Endothelial cell of umbilical vein (primary cell): ENCODE measurements around the gene XRN2. TPM values are rescaled to one million over a fixed set of nuclear protein-coding genes. Genes with fewer than 3 reads are reported as not detected.

Source experiments
- BruUV-seq: library from RNA; stranded (reverse); fragments of 400-500 nt; replicated peaks from 2 replicates; lab custom pipeline; 2021; lab: Mats Ljungman, UMichigan
- CTCF ChIA-PET: fragments of 300-600, 350-600 bp; sonication (Branson Sonifier 250); formaldehyde crosslinking; loops from one replicate; lab custom pipeline; 2021; ENCODE audit warnings: antibody characterized with exemption, inconsistent platforms; lab: Charles Lee
- POLR2A ChIA-PET: fragments of 300-600, 350-600 bp; sonication (Branson Sonifier 250); formaldehyde crosslinking; loops from one replicate; lab custom pipeline; 2021; ENCODE audit warnings: antibody characterized with exemption, inconsistent platforms; lab: Charles Lee
- DNase-seq: peaks from one replicate; pipeline ENCODE4 v3.0.0-alpha.2; 2011; ENCODE audit warnings: low read depth, low spot score
- FAIRE-seq: peaks from 2 replicates; lab custom pipeline; 2011; peaks lifted over from hg19 to GRCh38; lab: Jason Lieb, UNC
- H2AFZ ChIP-seq: 2 replicates; pipeline ENCODE4 v1.6.0; 2012; ENCODE audit warnings: low read depth, low read length, control low read depth, inconsistent platforms
- H3K27ac ChIP-seq: 2 replicates; pipeline ENCODE4 v1.5.1; 2011; ENCODE audit warnings: low read depth, mild to moderate bottlenecking, control low read depth, low read length, moderate library complexity; ENCODE audit not compliant: insufficient read depth
- H3K27me3 ChIP-seq, 2 experiments: 2 replicates each; pipeline versions ENCODE4 v1.6.0 to v1.6.1; 2011; ENCODE audit warnings: low read length in 2 of 2, mixed read lengths in 1 of 2; ENCODE audit not compliant: control insufficient read depth in 2 of 2, insufficient read depth in 2 of 2
- H3K36me3 ChIP-seq, 2 experiments: 2 replicates in 1 of 2; 3 replicates in 1 of 2; pipeline ENCODE4 v1.5.1; 2011; ENCODE audit warnings: low read length in 2 of 2, mild to moderate bottlenecking in 1 of 2, moderate library complexity in 1 of 2; ENCODE audit not compliant: control insufficient read depth in 2 of 2, insufficient read depth in 2 of 2; ENCODE audit errors: extremely low read depth in 1 of 2
- H3K4me1 ChIP-seq: 3 replicates; pipeline ENCODE4 v1.5.1; 2011; ENCODE audit warnings: mild to moderate bottlenecking, low read length; ENCODE audit not compliant: control insufficient read depth, insufficient read depth; ENCODE audit errors: extremely low read depth
- H3K4me2 ChIP-seq: 2 replicates; pipeline ENCODE4 v1.6.1; 2011; ENCODE audit warnings: low read length, control low read depth, mixed read lengths; ENCODE audit not compliant: insufficient read depth
- H3K4me3 ChIP-seq, 3 experiments: fragments of 200-600 bp in 1 of 3; sonication (generic), shearing (Covaris generic) in 1 of 3; replicated peaks in 1 of 3; 2 replicates each; pipeline ENCODE4 v1.5.1; 2011 to 2016; ENCODE audit warnings: control low read depth in 3 of 3, low read length in 3 of 3, mild to moderate bottlenecking in 2 of 3, inconsistent platforms in 1 of 3, low read depth in 1 of 3, moderate library complexity in 1 of 3; ENCODE audit not compliant: insufficient read depth in 1 of 3
- H3K79me2 ChIP-seq: 2 replicates; pipeline ENCODE4 v1.6.0; 2012; ENCODE audit warnings: low read length, inconsistent platforms; ENCODE audit not compliant: control insufficient read depth, insufficient read depth
- H3K9ac ChIP-seq: replicated peaks from 2 replicates; pipeline ENCODE3; 2011; ENCODE audit warnings: low read length, control low read depth; ENCODE audit not compliant: insufficient read depth; ENCODE audit errors: extremely low read depth
- H3K9me1 ChIP-seq: replicated peaks from 3 replicates; pipeline ENCODE4 v1.6.0; 2011; ENCODE audit warnings: mild to moderate bottlenecking, low read length; ENCODE audit not compliant: control insufficient read depth, insufficient read depth; ENCODE audit errors: extremely low read depth
- H3K9me3 ChIP-seq: replicated peaks from 2 replicates; pipeline ENCODE4 v1.5.1; 2012; ENCODE audit warnings: low read length, inconsistent platforms; ENCODE audit not compliant: control insufficient read depth, insufficient read depth
- H4K20me1 ChIP-seq: replicated peaks from 2 replicates; pipeline ENCODE3; 2011; ENCODE audit warnings: mild to moderate bottlenecking, low read length; ENCODE audit not compliant: control insufficient read depth, insufficient read depth; ENCODE audit errors: extremely low read depth
- EZH2 ChIP-seq: IDR thresholded peaks from 2 replicates; pipeline ENCODE4 v1.6.1; 2012; ENCODE audit warnings: borderline replicate concordance, low read depth, mild to moderate bottlenecking, moderate library complexity, low read length, inconsistent platforms; ENCODE audit not compliant: severe bottlenecking
- FOS ChIP-seq: IDR thresholded peaks from 2 replicates; pipeline ENCODE4 v1.6.1; 2011; ENCODE audit warnings: mild to moderate bottlenecking, low read length, moderate library complexity, borderline replicate concordance; ENCODE audit not compliant: insufficient read depth
- GATA2 ChIP-seq: IDR thresholded peaks from 2 replicates; pipeline ENCODE4 v1.7.0; 2011; ENCODE audit warnings: low read depth, mild to moderate bottlenecking, moderate library complexity, mixed read lengths, low read length; ENCODE audit not compliant: insufficient read length, insufficient read depth
- JUN ChIP-seq: IDR thresholded peaks from 2 replicates; pipeline ENCODE4 v1.6.1; 2011; ENCODE audit warnings: borderline replicate concordance, low read depth; ENCODE audit not compliant: insufficient read length, insufficient read depth
- MYC ChIP-seq: IDR thresholded peaks from one replicate; pipeline ENCODE4 v1.6.1; 2011; ENCODE audit warnings: mild to moderate bottlenecking, low read depth, low read length
- POLR2A ChIP-seq: IDR thresholded peaks from 2 replicates; pipeline ENCODE4 v1.6.1; 2012; ENCODE audit warnings: low read depth, mild to moderate bottlenecking, control low read depth, low read length
- POLR2AphosphoS5 ChIP-seq: IDR thresholded peaks from 2 replicates; pipeline ENCODE4 v1.6.1; 2012; ENCODE audit warnings: low read depth, mild to moderate bottlenecking, control low read depth, low read length, moderate library complexity; ENCODE audit not compliant: insufficient read depth
- dilution Hi-C: fragments of 300-500 bp; cut with MboI; formaldehyde crosslinking; loops from one replicate; pipeline ENCODE4 v1.15.0; 2019; ENCODE audit warnings: low sequenced_read_pairs; ENCODE audit not compliant: extremely low pct_ligation_motif_present
- intact Hi-C: fragments of 100-400 bp; cut with micrococcal nuclease; formaldehyde crosslinking; loops from one replicate; pipeline ENCODE4 v1.10.0; 2022
- polyA plus RNA-seq, 4 experiments: library from polyadenylated mRNA; depleted of rRNA in 3 of 4; stranded (reverse) in 3 of 4; unstranded in 1 of 4; fragments of >200 nt; gene quantifications; 2 replicates each; pipeline versions ENCODE4 v1.2.1 to v1.2.3, GENCODE V29; 2011 to 2012; ENCODE audit warnings: missing spikeins in 1 of 4
- total RNA-seq: library from RNA; stranded (reverse); gene quantifications from 2 replicates; pipeline ENCODE4 v1.2.3, GENCODE V29; 2021
- TF ChIP-seq, protein P1 (sequence below), 2 donors: IDR thresholded peaks; 1 replicate in 1 of 2; 2 replicates in 1 of 2; pipeline ENCODE4 v1.5.1; 2011; ENCODE audit warnings: low read length in 2 of 2, mild to moderate bottlenecking in 2 of 2, moderate library complexity in 2 of 2, control low read depth in 1 of 2, inconsistent platforms in 1 of 2, low read depth in 1 of 2; ENCODE audit not compliant: insufficient read depth in 1 of 2; ENCODE audit errors: extremely low read depth in 1 of 2

XRN2 gene
- total and polyA plus RNA-seq, 2 donors (not counting 3 experiments of a cell fraction or from before 2014, with no cell fraction given): 32.3 to 66.6 TPM

DNA sequence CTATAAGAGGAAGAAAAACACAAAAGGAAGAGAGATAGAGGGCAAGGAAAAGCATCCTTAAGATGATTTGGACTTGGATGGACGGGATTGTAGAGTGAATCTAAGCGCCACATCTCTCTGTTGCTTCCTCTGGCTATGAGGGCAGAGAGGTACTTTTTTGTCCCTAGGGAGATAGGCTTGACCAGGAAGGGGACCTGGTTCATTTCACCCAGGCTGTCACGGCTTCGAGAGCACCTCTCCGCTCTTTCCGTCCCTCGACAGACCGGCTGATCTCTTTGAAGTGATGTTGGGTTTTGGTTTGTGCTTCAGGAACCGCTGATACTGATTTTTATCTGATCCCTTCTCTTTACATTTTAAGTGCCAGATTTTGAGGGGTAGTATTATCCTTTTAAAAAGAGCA is 74.6 kb downstream of the XRN2 start:
- Histone ChIP-seq H3K4me3 (no peak overlapping the region), H3K4me2 (no peak overlapping the region), H4K20me1 (peaks cover 2% of the 10 kb centered on the region), H3K27ac (no peak overlapping the region), H3K4me1 (peaks cover 3% of the 10 kb centered on the region), H2AFZ (no peak overlapping the region), H3K79me2 (peaks cover 12% of the 10 kb centered on the region), H3K9ac (no peak overlapping the region), H3K9me1 (no peaks in the 10 kb centered on the region), H3K36me3 (peaks cover 4 to 6% of the 10 kb centered on the region in 2 experiments), H3K9me3 (no peaks in the 10 kb centered on the region), H3K27me3 (no peaks in the 10 kb centered on the region)
- TF ChIP-seq GATA2: no peak
- no peak for TF ChIP-seq MYC
- TF ChIP-seq, protein P1, sequence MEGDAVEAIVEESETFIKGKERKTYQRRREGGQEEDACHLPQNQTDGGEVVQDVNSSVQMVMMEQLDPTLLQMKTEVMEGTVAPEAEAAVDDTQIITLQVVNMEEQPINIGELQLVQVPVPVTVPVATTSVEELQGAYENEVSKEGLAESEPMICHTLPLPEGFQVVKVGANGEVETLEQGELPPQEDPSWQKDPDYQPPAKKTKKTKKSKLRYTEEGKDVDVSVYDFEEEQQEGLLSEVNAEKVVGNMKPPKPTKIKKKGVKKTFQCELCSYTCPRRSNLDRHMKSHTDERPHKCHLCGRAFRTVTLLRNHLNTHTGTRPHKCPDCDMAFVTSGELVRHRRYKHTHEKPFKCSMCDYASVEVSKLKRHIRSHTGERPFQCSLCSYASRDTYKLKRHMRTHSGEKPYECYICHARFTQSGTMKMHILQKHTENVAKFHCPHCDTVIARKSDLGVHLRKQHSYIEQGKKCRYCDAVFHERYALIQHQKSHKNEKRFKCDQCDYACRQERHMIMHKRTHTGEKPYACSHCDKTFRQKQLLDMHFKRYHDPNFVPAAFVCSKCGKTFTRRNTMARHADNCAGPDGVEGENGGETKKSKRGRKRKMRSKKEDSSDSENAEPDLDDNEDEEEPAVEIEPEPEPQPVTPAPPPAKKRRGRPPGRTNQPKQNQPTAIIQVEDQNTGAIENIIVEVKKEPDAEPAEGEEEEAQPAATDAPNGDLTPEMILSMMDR (IDR thresholded peaks at IDR 0.05; ENCODE audit: extremely low read depth in 1 of 2, insufficient read depth in 1 of 2, low read depth in 1 of 2, low read length in 2 of 2): no peak
- no peak for TF ChIP-seq FOS
- intact Hi-C loops (no loop called here), dilution Hi-C loops (no loop called here)
- ChIA-PET POLR2A (no interaction called here), CTCF (no interaction called here)
- FAIRE-seq: no peak
- BruUV-seq: no TSS peak
- no peak for DNase-seq

DNA sequence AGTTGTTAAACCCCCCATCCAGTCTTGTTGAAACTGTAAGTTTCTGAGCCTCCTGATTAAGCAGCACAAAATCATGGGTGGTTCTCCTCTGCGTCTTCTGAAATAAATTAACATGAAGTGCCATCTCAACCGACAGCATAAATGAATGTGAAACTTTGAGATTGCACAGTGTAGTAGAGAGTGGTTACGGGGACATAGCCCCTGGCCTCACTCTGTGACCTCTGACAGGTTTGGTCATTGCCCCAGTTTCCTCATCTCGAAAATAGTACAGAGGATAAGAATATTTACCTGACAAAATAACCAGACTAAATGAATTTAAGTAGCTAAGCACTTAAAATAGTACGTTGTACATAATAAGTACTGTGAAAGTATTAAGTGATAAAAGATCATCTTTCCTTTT is 75.1 kb downstream of the XRN2 start:
- H3K79me2 ChIP-seq: peaks cover 9% of the 10 kb centered on the region
- POLR2A ChIA-PET: no interaction called here

More for the DNA sequence above, 75.1 kb downstream of the XRN2 start:
- Histone ChIP-seq H3K9ac (no peak overlapping the region), H3K27me3 (no peaks in the 10 kb centered on the region), H3K4me1 (peaks cover 3% of the 10 kb centered on the region), H3K4me3 (no peak overlapping the region), H3K9me1 (no peaks in the 10 kb centered on the region), H3K4me2 (no peak overlapping the region), H3K36me3 (peaks cover 4 to 6% of the 10 kb centered on the region in 2 experiments), H4K20me1 (peaks cover 2% of the 10 kb centered on the region), H2AFZ (no peak overlapping the region), H3K9me3 (no peaks in the 10 kb centered on the region), H3K27ac (no peak overlapping the region)
- BruUV-seq: no TSS peak
- CTCF ChIA-PET: interaction anchor here (1.0 kb wide), 2 partner anchors 12 to 142 kb away, joined by 3 read pairs; no protein-coding TSS in a partner anchor
- FAIRE-seq (no peak), DNase-seq (no peak)
- intact Hi-C loops: no loop called here
- TF ChIP-seq POLR2AphosphoS5: no peak
- TF ChIP-seq FOS: no peak
- no peak for TF ChIP-seq JUN
- no peak for TF ChIP-seq EZH2
- TF ChIP-seq, protein P1 (IDR thresholded peaks at IDR 0.05; ENCODE audit: extremely low read depth in 1 of 2, insufficient read depth in 1 of 2, low read depth in 1 of 2, low read length in 2 of 2): no peak
- TF ChIP-seq MYC: no peak
- no peak for TF ChIP-seq POLR2A
- dilution Hi-C loops: no loop called here
